Body of pancreas (tissue), 4 donors: ENCODE data around the gene RAI1. TPM values are rescaled to one million over a fixed set of nuclear protein-coding genes. Genes with fewer than 3 reads are reported as not detected.
"Not testable (repeated sequence)": the region's sequence is repeated elsewhere in the genome, so short reads cannot be mapped to it uniquely, and the experiment has no call there.

Experiments used
- ATAC-seq: fragments of 150-250 bp; one replicate; pipeline ENCODE4 v1.9.1; 2016
- DNase-seq, 4 donors: peaks; one replicate each; pipeline ENCODE4 v3.0.0-alpha.2; 2019
- H3K27ac ChIP-seq, 4 donors: fragments of 200-600 bp; sonication (generic); 1 replicate in 3 of 4; 2 replicates in 1 of 4; pipeline versions ENCODE4 v1.5.1 to v1.6.1; 2016 to 2019; ENCODE audit warnings: mild to moderate bottlenecking in 1 of 4, mixed read lengths in 1 of 4, moderate library complexity in 1 of 4
- H3K27me3 ChIP-seq, 2 donors: fragments of 200-600 bp; sonication (generic); one replicate each; pipeline ENCODE4 v1.6.0; 2016; ENCODE audit warnings: mild to moderate bottlenecking in 1 of 2
- H3K36me3 ChIP-seq, 2 donors: fragments of 200-600 bp; sonication (generic); replicated peaks in 1 of 2; 2 replicates each; pipeline ENCODE4 v1.5.1; 2016; ENCODE audit warnings: low read depth in 2 of 2; ENCODE audit not compliant: insufficient read depth in 1 of 2
- H3K4me1 ChIP-seq: fragments of 200-600 bp; sonication (generic); one replicate; pipeline ENCODE4 v1.6.0; 2016
- H3K4me3 ChIP-seq, 2 donors: fragments of 200-600 bp; sonication (generic); 1 replicate in 1 of 2; 2 replicates in 1 of 2; pipeline ENCODE4 v1.5.1; 2016 to 2019
- H3K9me3 ChIP-seq, 3 donors: fragments of 200-600 bp; sonication (generic); 1 replicate in 2 of 3; 2 replicates in 1 of 3; pipeline ENCODE4 v1.5.1; 2016
- POLR2A ChIP-seq, 3 donors: fragments of 450-650 bp; IDR thresholded peaks; one replicate each; pipeline ENCODE4 v1.6.1; 2016; ENCODE audit warnings: antibody characterized with exemption in 3 of 3, mild to moderate bottlenecking in 2 of 3
- WGBS, 2 donors: methylation state at CpG; one replicate each; pipeline ENCODE4 v1.1.5; 2017; 5-methylcytosine and 5-hydroxymethylcytosine counted together
- intact Hi-C: fragments of 100-400 bp; cut with DNase I; formaldehyde crosslinking; loops from one replicate; pipeline ENCODE4 v1.15.1; 2023
- total RNA-seq, 2 donors: library from RNA; depleted of rRNA; stranded (reverse); fragments of >200 nt; gene quantifications; one replicate each; pipeline ENCODE4 v1.1.0, GENCODE V29; 2016
- TF ChIP-seq, protein P1 (sequence below), 7 experiments: fragments of 450-650 bp in 4 of 7; fragments of 200-600 bp in 3 of 7; sonication (generic) in 3 of 7; IDR thresholded peaks; one replicate each; pipeline ENCODE4 v1.5.1; 2016 to 2019; ENCODE audit warnings: antibody characterized with exemption in 7 of 7

RAI1 gene
- total RNA-seq, 2 donors from 2014 or later = 16.3 to 41.5 TPM

DNA sequence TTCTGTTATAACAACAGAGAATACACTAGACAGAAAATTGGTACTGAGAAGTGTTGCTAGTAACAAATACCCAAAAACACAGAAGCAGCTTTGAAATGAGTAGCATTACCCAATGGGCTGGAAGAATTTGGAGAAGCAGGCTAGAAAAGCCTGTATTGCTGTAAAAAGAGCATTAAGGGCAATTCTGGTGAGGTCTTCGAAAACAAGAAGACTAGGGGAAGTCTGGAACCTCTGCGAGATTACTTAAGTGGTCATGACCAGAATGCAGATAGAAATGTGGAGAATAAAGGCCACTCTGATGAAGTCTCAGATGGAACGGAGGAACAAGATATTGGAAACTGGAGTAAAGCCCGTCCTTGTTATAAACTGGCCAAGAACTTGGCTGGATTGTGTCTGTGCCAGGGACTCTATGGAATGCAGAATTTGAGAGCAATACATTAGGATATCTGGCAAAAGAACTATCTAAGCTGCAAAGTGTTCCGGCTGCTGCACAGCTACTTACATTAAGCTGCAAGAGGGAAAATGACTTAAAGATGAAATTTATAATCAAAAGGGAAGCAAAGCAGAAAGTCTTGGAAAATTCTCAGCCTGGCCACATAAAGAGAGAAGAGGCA lies 44.9 kb upstream of the RAI1 start:
- intact Hi-C loops = no loop called here
- DNase-seq (no peak), ATAC-seq (no peak)
- Histone ChIP-seq H3K9me3 (no peaks in the 10 kb centered on the region), H3K4me3 (no peak overlapping the region), H3K4me1 (no peaks in the 10 kb centered on the region), H3K36me3 (no peaks in the 10 kb centered on the region), H3K27ac (no peak overlapping the region), H3K27me3 (no peaks in the 10 kb centered on the region)
- 54 to 71% methylated on average over 5 of the region's 5 CpGs for WGBS, 2 donors
- no peak for TF ChIP-seq POLR2A (IDR thresholded peaks at IDR 0.05)
- TF ChIP-seq, protein P1, sequence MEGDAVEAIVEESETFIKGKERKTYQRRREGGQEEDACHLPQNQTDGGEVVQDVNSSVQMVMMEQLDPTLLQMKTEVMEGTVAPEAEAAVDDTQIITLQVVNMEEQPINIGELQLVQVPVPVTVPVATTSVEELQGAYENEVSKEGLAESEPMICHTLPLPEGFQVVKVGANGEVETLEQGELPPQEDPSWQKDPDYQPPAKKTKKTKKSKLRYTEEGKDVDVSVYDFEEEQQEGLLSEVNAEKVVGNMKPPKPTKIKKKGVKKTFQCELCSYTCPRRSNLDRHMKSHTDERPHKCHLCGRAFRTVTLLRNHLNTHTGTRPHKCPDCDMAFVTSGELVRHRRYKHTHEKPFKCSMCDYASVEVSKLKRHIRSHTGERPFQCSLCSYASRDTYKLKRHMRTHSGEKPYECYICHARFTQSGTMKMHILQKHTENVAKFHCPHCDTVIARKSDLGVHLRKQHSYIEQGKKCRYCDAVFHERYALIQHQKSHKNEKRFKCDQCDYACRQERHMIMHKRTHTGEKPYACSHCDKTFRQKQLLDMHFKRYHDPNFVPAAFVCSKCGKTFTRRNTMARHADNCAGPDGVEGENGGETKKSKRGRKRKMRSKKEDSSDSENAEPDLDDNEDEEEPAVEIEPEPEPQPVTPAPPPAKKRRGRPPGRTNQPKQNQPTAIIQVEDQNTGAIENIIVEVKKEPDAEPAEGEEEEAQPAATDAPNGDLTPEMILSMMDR (IDR thresholded peaks at IDR 0.05) = no peak

- Histone ChIP-seq H3K9me3 (no peaks in the 10 kb centered on the region), H3K27ac (no peak overlapping the region), H3K36me3 (no peaks in the 10 kb centered on the region), H3K27me3 (no peaks in the 10 kb centered on the region), H3K4me1 (no peaks in the 10 kb centered on the region), H3K4me3 (no peak overlapping the region)
- intact Hi-C loops = no loop called here
- ATAC-seq (no peak), DNase-seq (no peak)
- WGBS, 2 donors = 70 to 87% methylated on average over 2 of the region's 2 CpGs
- TF ChIP-seq, protein P1 (IDR thresholded peaks at IDR 0.05) = no peak
- no peak for TF ChIP-seq POLR2A (IDR thresholded peaks at IDR 0.05)
Observed at GRCh38 chr17:17638467-17638866, 42.8 kb upstream of the RAI1 start.

DNA sequence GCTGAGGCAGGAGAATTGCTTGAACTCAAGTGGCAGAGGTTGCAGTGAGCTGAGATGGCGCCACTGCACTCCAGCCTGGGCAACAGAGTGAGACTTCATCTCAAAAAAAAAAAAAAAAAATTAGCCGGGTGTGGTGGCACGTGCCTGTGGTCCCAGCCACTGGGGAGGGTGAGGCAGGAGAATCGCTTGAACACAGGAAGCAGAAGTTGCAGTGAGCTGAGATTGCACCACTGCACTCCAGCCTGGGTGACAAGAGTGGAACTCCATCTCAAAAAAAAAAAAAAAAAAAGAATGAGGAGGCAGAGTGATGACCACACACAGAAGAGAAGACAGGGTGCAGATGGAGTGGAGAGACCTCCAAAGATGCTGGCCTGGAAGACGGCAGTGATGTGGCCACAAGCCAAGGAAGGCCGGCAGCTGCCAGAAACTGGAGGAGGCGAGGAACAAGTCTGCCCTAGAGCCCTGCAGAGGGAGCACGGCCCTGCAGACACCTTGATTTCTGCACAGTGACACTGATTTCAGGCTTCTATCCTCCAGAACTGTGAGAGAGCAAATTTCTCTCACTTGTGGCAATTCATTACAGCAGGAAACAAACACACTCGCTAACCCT lies 41.5 kb upstream of the RAI1 start:
- not testable (repeated sequence) for H3K9me3 ChIP-seq, H3K36me3 ChIP-seq
- 61 to 66% methylated on average over 9 of the region's 9 CpGs for WGBS, 2 donors

GRCh38 chr17:17641621-17642409 lies 39.4 kb upstream of the RAI1 start:
- WGBS, 2 donors = 20 to 31% methylated on average over 8 to 14 of the region's 14 CpGs
- ATAC-seq = peak; percentile 88
- no peaks in the 10 kb centered on the region for H3K27me3 ChIP-seq
- no peaks in the 10 kb centered on the region for H3K36me3 ChIP-seq
- no peaks in the 10 kb centered on the region for H3K4me1 ChIP-seq
- H3K27ac ChIP-seq = no peak overlapping the region
- H3K9me3 ChIP-seq = no peaks in the 10 kb centered on the region
- no peak overlapping the region for H3K4me3 ChIP-seq
- TF ChIP-seq, protein P1 (IDR thresholded peaks at IDR 0.05) = peak; percentile 81 to 96 (median 93)
- TF ChIP-seq POLR2A (IDR thresholded peaks at IDR 0.05) = no peak
- intact Hi-C loops = loop anchor here (2.0 kb wide), 1 partner anchor 291 kb away; no protein-coding TSS in a partner anchor
- peak; percentile 81 to 82 (median 82) for DNase-seq

More for the DNA sequence above, 41.5 kb upstream of the RAI1 start:
- not testable (repeated sequence) for H3K4me3 ChIP-seq, H3K27ac ChIP-seq, H3K4me1 ChIP-seq, H3K27me3 ChIP-seq, ATAC-seq
- intact Hi-C loops = loop anchor here (2.0 kb wide), 1 partner anchor 289 kb away; no protein-coding TSS in a partner anchor
- peak in 1 of 4 donors; percentile 42 for DNase-seq

GRCh38 chr17:17645148-17645547 lies 36.1 kb upstream of the RAI1 start:
- H3K27ac ChIP-seq, DNase-seq, H3K4me1 ChIP-seq, H3K4me3 ChIP-seq, H3K27me3 ChIP-seq, H3K9me3 ChIP-seq, intact Hi-C loops, ATAC-seq, H3K36me3 ChIP-seq: not testable (repeated sequence)
- WGBS, 2 donors = 55 to 63% methylated on average over 4 of the region's 4 CpGs
